HepG2 (cell line): ENCODE measurements around the gene PTPRQ. TPM values are rescaled to one million over a fixed set of nuclear protein-coding genes. Genes with fewer than 3 reads are reported as not detected.

Source experiments
- ATAC-seq: fragments of 200-7000 bp; cut with Tn5 transposase; 3 replicates; pipeline ENCODE4 v1.9.1; 2020; ENCODE audit warnings: mild to moderate bottlenecking, moderate library complexity
- BruUV-seq: library from RNA; stranded (reverse); fragments of 400-500 nt; replicated peaks from 2 replicates; lab custom pipeline; 2021; lab: Mats Ljungman, UMichigan
- CTCF ChIA-PET: fragments of 300-600 bp; formaldehyde crosslinking; extraction: SDS; loops from one replicate; lab custom pipeline; 2021; ENCODE audit warnings: low total read pairs, inconsistent platforms, low intra/inter-chr PET ratio; lab: Yijun Ruan, JAX
- POLR2A ChIA-PET: fragments of 350-600 bp; sonication (Branson Sonifier 250); formaldehyde crosslinking; loops from one replicate; lab custom pipeline; 2020; ENCODE audit warnings: antibody characterized with exemption, inconsistent platforms; lab: Yijun Ruan, JAX
- DNase-seq: peaks from one replicate; pipeline ENCODE4 v3.0.0-alpha.2; 2015; ENCODE audit warnings: low spot score
- FAIRE-seq: peaks from 3 replicates; lab custom pipeline; 2011; peaks lifted over from hg19 to GRCh38; lab: Jason Lieb, UNC
- H2AFZ ChIP-seq: one replicate; pipeline ENCODE4 v1.6.1; 2011; ENCODE audit warnings: low read length, inconsistent platforms
- H3K27ac ChIP-seq: fragments of 300-600 bp; 3 replicates; pipeline ENCODE4 v1.8.0; 2011; ENCODE audit warnings: mixed run types, mild to moderate bottlenecking, mixed read lengths, low read length, inconsistent platforms; ENCODE audit not compliant: insufficient read depth; ENCODE audit errors: extremely low read length
- H3K27me3 ChIP-seq, 2 experiments: fragments of 200-600 bp in 1 of 2; 2 replicates in 1 of 2; 3 replicates in 1 of 2; pipeline versions ENCODE4 v1.6.0 to v1.8.0; 2011; ENCODE audit warnings: low read length in 2 of 2, mild to moderate bottlenecking in 2 of 2, moderate library complexity in 2 of 2, inconsistent platforms in 1 of 2; ENCODE audit not compliant: insufficient read depth in 2 of 2, control insufficient read depth in 1 of 2
- H3K36me3 ChIP-seq, 2 experiments: fragments of 200-600 bp in 1 of 2; replicated peaks in 1 of 2; 2 replicates in 1 of 2; 3 replicates in 1 of 2; pipeline versions ENCODE4 v1.5.1 to v1.8.0; 2011; ENCODE audit warnings: low read length in 2 of 2, inconsistent platforms in 1 of 2; ENCODE audit not compliant: insufficient read depth in 2 of 2, control insufficient read depth in 1 of 2
- H3K4me1 ChIP-seq: 2 replicates; pipeline ENCODE4 v1.5.1; 2012; ENCODE audit warnings: low read length, inconsistent platforms; ENCODE audit not compliant: insufficient read depth
- H3K4me2 ChIP-seq: 2 replicates; pipeline ENCODE4 v1.6.0; 2011; ENCODE audit warnings: low read depth, low read length, inconsistent platforms
- H3K4me3 ChIP-seq, 3 experiments: fragments of 200-600 bp in 1 of 3; sonication (generic), shearing (Covaris generic) in 1 of 3; replicated peaks in 1 of 3; 2 replicates each; pipeline ENCODE4 v1.5.1; 2011 to 2016; ENCODE audit warnings: low read length in 3 of 3, inconsistent platforms in 2 of 3, low read depth in 2 of 3, mild to moderate bottlenecking in 2 of 3, control low read depth in 1 of 3, mixed read lengths in 1 of 3; ENCODE audit not compliant: insufficient read depth in 1 of 3
- H3K79me2 ChIP-seq: one replicate; pipeline ENCODE4 v1.6.1; 2011; ENCODE audit warnings: low read length, inconsistent platforms; ENCODE audit not compliant: insufficient read depth
- H3K9ac ChIP-seq: 2 replicates; pipeline ENCODE4 v1.6.0; 2011; ENCODE audit warnings: mild to moderate bottlenecking, low read depth, low read length, inconsistent platforms; ENCODE audit not compliant: insufficient read depth
- H3K9me3 ChIP-seq: 2 replicates; pipeline ENCODE4 v1.5.1; 2012; ENCODE audit warnings: mild to moderate bottlenecking, low read length
- H4K20me1 ChIP-seq: 2 replicates; pipeline ENCODE4 v1.6.0; 2011; ENCODE audit warnings: inconsistent platforms, mild to moderate bottlenecking, low read length, moderate library complexity; ENCODE audit not compliant: insufficient read depth
- AGO2 ChIP-seq: fragments of 200-400 bp; formaldehyde crosslinking; optimal IDR thresholded peaks from 2 replicates; pipeline ENCODE3; 2017; ENCODE audit warnings: mild to moderate bottlenecking, low read depth, low read length, moderate library complexity
- DNMT1 ChIP-seq: sonication (generic); formaldehyde crosslinking; IDR thresholded peaks from 2 replicates; pipeline ENCODE4 v1.5.1; 2020; ENCODE audit warnings: mild to moderate bottlenecking, missing genetic modification reagents
- DR1 ChIP-seq: sonication (generic); formaldehyde crosslinking; IDR thresholded peaks from 2 replicates; pipeline ENCODE4 v1.8.0; 2021; ENCODE audit warnings: mild to moderate bottlenecking, missing genetic modification reagents, inconsistent platforms
- ELF3 ChIP-seq: IDR thresholded peaks from 2 replicates; pipeline ENCODE4 v1.6.1; 2016; ENCODE audit warnings: missing genetic modification reagents, missing compliant biosample characterization
- MIER2 ChIP-seq: IDR thresholded peaks from 2 replicates; pipeline ENCODE4 v1.6.1; 2016; ENCODE audit warnings: missing biosample characterization, missing genetic modification reagents
- NFRKB ChIP-seq: fragments of 450-650 bp; IDR thresholded peaks from 2 replicates; pipeline ENCODE4 v1.6.1; 2017
- NR2C2 ChIP-seq: sonication (generic); formaldehyde crosslinking; IDR thresholded peaks from 2 replicates; pipeline ENCODE4 v1.4.0; 2020; ENCODE audit warnings: missing genetic modification reagents, mild to moderate bottlenecking, moderate library complexity, borderline replicate concordance
- POLR2A ChIP-seq, 2 experiments: IDR thresholded peaks; 2 replicates each; pipeline ENCODE4 v1.6.1; 2011; ENCODE audit warnings: low read depth in 2 of 2, low read length in 2 of 2, mild to moderate bottlenecking in 1 of 2, moderate library complexity in 1 of 2; ENCODE audit not compliant: insufficient read depth in 1 of 2
- RARA ChIP-seq: IDR thresholded peaks from 2 replicates; pipeline ENCODE4 v1.6.1; 2016; ENCODE audit warnings: missing genetic modification reagents, missing compliant biosample characterization
- RBM39 ChIP-seq: fragments of 200-400 bp; formaldehyde crosslinking; IDR thresholded peaks from one replicate; pipeline ENCODE4 v1.6.1; 2018; ENCODE audit warnings: antibody characterized with exemption, mild to moderate bottlenecking, low read depth, low read length; ENCODE audit not compliant: poor library complexity, severe bottlenecking
- SETDB1 ChIP-seq: sonication (generic); formaldehyde crosslinking; IDR thresholded peaks from 2 replicates; pipeline ENCODE4 v1.5.1; 2020; ENCODE audit warnings: missing genetic modification reagents, mild to moderate bottlenecking, borderline replicate concordance
- TBP ChIP-seq: sonication (generic); formaldehyde crosslinking; IDR thresholded peaks from 2 replicates; pipeline ENCODE4 v1.5.0; 2020; ENCODE audit warnings: missing genetic modification reagents
- TP53 ChIP-seq: sonication (generic); formaldehyde crosslinking; conservative IDR thresholded peaks from 2 replicates; pipeline ENCODE4 v1.4.0; 2020; ENCODE audit warnings: missing genetic modification reagents
- YEATS2 ChIP-seq: sonication (generic); formaldehyde crosslinking; IDR thresholded peaks from 2 replicates; pipeline ENCODE4 v1.4.0; 2020; ENCODE audit warnings: missing genetic modification reagents, borderline replicate concordance
- ZBTB21 ChIP-seq: sonication (generic); formaldehyde crosslinking; IDR thresholded peaks from 2 replicates; pipeline ENCODE4 v1.4.0; 2020; ENCODE audit warnings: missing genetic modification reagents
- ZC3H13 ChIP-seq: sonication (generic); formaldehyde crosslinking; IDR thresholded peaks from 2 replicates; pipeline ENCODE4 v1.8.1; 2023; ENCODE audit warnings: mild to moderate bottlenecking, missing genetic modification reagents, moderate library complexity
- ZNF383 ChIP-seq: sonication (generic); formaldehyde crosslinking; IDR thresholded peaks from 2 replicates; pipeline ENCODE4 v1.4.0; 2020; ENCODE audit warnings: missing genetic modification reagents, mild to moderate bottlenecking, borderline replicate concordance
- ZNF512 ChIP-seq: sonication (generic); formaldehyde crosslinking; IDR thresholded peaks from 2 replicates; pipeline ENCODE4 v1.4.0; 2020; ENCODE audit warnings: mild to moderate bottlenecking, missing genetic modification reagents
- ZNF556 ChIP-seq: sonication (generic); formaldehyde crosslinking; IDR thresholded peaks from 2 replicates; pipeline ENCODE4 v1.4.0; 2020; ENCODE audit warnings: mild to moderate bottlenecking, missing genetic modification reagents, borderline replicate concordance
- ZNF589 ChIP-seq: sonication (generic); formaldehyde crosslinking; conservative IDR thresholded peaks from 2 replicates; pipeline ENCODE4 v1.8.0; 2022; ENCODE audit warnings: mild to moderate bottlenecking, moderate library complexity, missing genetic modification reagents
- WGBS: methylation state at CpG from one replicate; pipeline ENCODE4 v1.1.6; 2017; ENCODE audit warnings: low lambda C conversion rate; 5-methylcytosine and 5-hydroxymethylcytosine counted together
- in situ Hi-C: cut with HindIII; loops from 2 replicates; pipeline ENCODE4 v1.10.0; 2017; ENCODE audit warnings: low pct_unique_long_range_greater_than_20kb; ENCODE audit not compliant: extremely low pct_ligation_motif_present
- intact Hi-C: fragments of 100-400 bp; cut with micrococcal nuclease; formaldehyde crosslinking; loops from one replicate; pipeline ENCODE4 v1.10.0; 2022; ENCODE audit not compliant: unreplicated experiment
- polyA plus RNA-seq, 8 experiments: library from polyadenylated mRNA; depleted of rRNA in 3 of 8; stranded (reverse) in 7 of 8; unstranded in 1 of 8; fragments of >200 nt; fragmentation: Illumina TruSeq in 4 of 8; extraction: Trizol in 4 of 8; gene quantifications; 2 replicates each; pipeline versions ENCODE4 v1.2.1 to v1.2.3, GENCODE V29; 2011 to 2016; ENCODE audit warnings: low read depth in 4 of 8, missing spikeins in 1 of 8, mixed read lengths in 1 of 8; ENCODE audit not compliant: insufficient read depth in 1 of 8
- total RNA-seq, 5 experiments: library from RNA; depleted of rRNA; stranded (reverse); fragments of >200 nt; fragmentation: Illumina TruSeq; extraction: Trizol; gene quantifications; 2 replicates each; pipeline ENCODE4 v1.2.3, GENCODE V29; 2016; ENCODE audit warnings: low read depth in 1 of 5

Gene PTPRQ
- total and polyA plus RNA-seq, 2 of the 13 experiments (the other 11 are each of a cell fraction or from before 2014, with no cell fraction given), result not detected

- TF ChIP-seq ZNF383 (no peak), SETDB1 (CRISPR knock-in tag) (no peak), ZNF512 (CRISPR knock-in tag) (no peak), MIER2 (CRISPR knock-in tag) (no peak), YEATS2 (no peak), RARA (no peak), ELF3 (CRISPR knock-in tag) (no peak), ZNF589 (CRISPR knock-in tag) (no peak), ZBTB21 (CRISPR knock-in tag) (no peak), TP53 (no peak)
These were observed 263.8 kb downstream of the PTPRQ start (continued) for GRCh38 chr12:80707830-80708258.

- Histone ChIP-seq H3K9me3 (no peaks in the 10 kb centered on the region), H3K36me3 (no peaks in the 10 kb centered on the region), H3K27me3 (no peaks in the 10 kb centered on the region; a peak in 1 of 5 replicates), H3K27ac (no peak overlapping the region), H4K20me1 (no peaks in the 10 kb centered on the region), H3K4me1 (peaks cover 2% of the 10 kb centered on the region), H3K79me2 (no peaks in the 10 kb centered on the region), H3K9ac (no peak overlapping the region), H3K4me3 (no peak overlapping the region), H3K4me2 (no peak overlapping the region), H2AFZ (no peak overlapping the region)
- BruUV-seq, result no TSS peak
- in situ Hi-C loops (no loop called here), intact Hi-C loops (no loop called here)
- ATAC-seq (no peak), DNase-seq (no peak), FAIRE-seq (no peak)
- TF ChIP-seq RBM39 (no peak), DR1 (no peak), NFRKB (no peak), DNMT1 (CRISPR knock-in tag) (no peak), ZC3H13 (no peak), AGO2 (no peak), NR2C2 (CRISPR knock-in tag) (no peak), ZNF556 (CRISPR knock-in tag) (no peak), POLR2A (IDR thresholded peaks at IDR 0.05; ENCODE audit: insufficient read depth in 1 of 2, low read depth in 2 of 2, low read length in 2 of 2) (no peak), TBP (CRISPR knock-in tag) (no peak)
- 83% methylated on average over 50 of the region's 50 CpGs for WGBS
- POLR2A ChIA-PET, result no interaction called here
- CTCF ChIA-PET, result no interaction called here
These were observed 264.4 kb downstream of the PTPRQ start for GRCh38 chr12:80708259-80708974.
